Natural killer cell (primary cell): ENCODE data around the gene ZNF358. TPM values are rescaled to one million over a fixed set of nuclear protein-coding genes. Genes with fewer than 3 reads are reported as not detected.
A peak's percentile ranks its signal among the peaks of the same experiment; 100 is the strongest.

Source experiments
- ATAC-seq, 3 donors: fragments of 150-1000 bp in 2 of 3; fragments of 200-7000 bp in 1 of 3; cut with Tn5 transposase; 1 replicate in 1 of 3; 2 replicates in 2 of 3; pipeline ENCODE4 v1.10.0; 2021; ENCODE audit warnings: mild to moderate bottlenecking in 2 of 3, moderate library complexity in 2 of 3
- DNase-seq, 2 donors: peaks; one replicate each; pipeline versions ENCODE4 v3.0.0 to v3.0.0-alpha.2; 2013 to 2021; ENCODE audit warnings: mixed read lengths in 1 of 2
- H3K27ac ChIP-seq: one replicate; pipeline ENCODE4 v1.5.1; 2013; ENCODE audit warnings: mild to moderate bottlenecking, low read length
- H3K27me3 ChIP-seq: one replicate; pipeline ENCODE4 v1.6.1; 2013; ENCODE audit warnings: low read length; ENCODE audit not compliant: control insufficient read depth, insufficient read depth
- H3K36me3 ChIP-seq: one replicate; pipeline ENCODE4 v1.6.1; 2013; ENCODE audit warnings: low read length; ENCODE audit not compliant: control insufficient read depth, insufficient read depth
- H3K4me1 ChIP-seq: one replicate; pipeline ENCODE4 v1.6.1; 2013; ENCODE audit warnings: low read length; ENCODE audit not compliant: control insufficient read depth, insufficient read depth
- H3K4me3 ChIP-seq: one replicate; pipeline ENCODE4 v1.5.1; 2013; ENCODE audit warnings: low read length
- H3K9me3 ChIP-seq: one replicate; pipeline ENCODE4 v1.6.1; 2013; ENCODE audit warnings: low read length; ENCODE audit not compliant: control insufficient read depth, insufficient read depth
- H3K27ac Mint-ChIP-seq, 2 donors: one replicate each; pipeline ENCODE4 v1.8.0; 2022; ENCODE audit warnings: mild to moderate bottlenecking in 2 of 2, mixed read lengths in 2 of 2, moderate library complexity in 1 of 2
- H3K27me3 Mint-ChIP-seq, 2 donors: one replicate each; pipeline ENCODE4 v1.8.0; 2022; ENCODE audit warnings: low read depth in 2 of 2, mixed read lengths in 2 of 2
- H3K36me3 Mint-ChIP-seq: one replicate; pipeline ENCODE4 v1.8.0; 2022; ENCODE audit warnings: mixed read lengths
- H3K4me1 Mint-ChIP-seq, 2 donors: one replicate each; pipeline ENCODE4 v1.8.0; 2022; ENCODE audit warnings: mixed read lengths in 2 of 2
- H3K4me3 Mint-ChIP-seq: one replicate; pipeline ENCODE4 v1.8.0; 2022; ENCODE audit warnings: mild to moderate bottlenecking, moderate library complexity, mixed read lengths
- H3K9me3 Mint-ChIP-seq, 2 donors: one replicate each; pipeline ENCODE4 v1.8.0; 2022; ENCODE audit warnings: mixed read lengths in 2 of 2
- CTCF ChIP-seq: fragments of 200-600 bp; IDR thresholded peaks from one replicate; pipeline ENCODE4 v1.8.0; 2022; ENCODE audit warnings: antibody characterized with exemption
- WGBS: methylation state at CpG from one replicate; pipeline ENCODE4 v1.1.7; 2013; ENCODE audit warnings: missing lambda C conversion rate; ENCODE audit not compliant: insufficient coverage; 5-methylcytosine and 5-hydroxymethylcytosine counted together
- intact Hi-C: fragments of 100-400 bp; cut with micrococcal nuclease; formaldehyde crosslinking; loops from one replicate; pipeline ENCODE4 v1.14.2; 2022
- total RNA-seq, 4 donors: library from RNA; stranded (reverse); fragments of 120-200 nt in 1 of 4; gene quantifications; one replicate each; pipeline versions ENCODE4 v1.2.3 to v1.2.4, GENCODE V29; 2013 to 2022

ZNF358 gene
- total RNA-seq, 3 donors from 2014 or later (not counting 1 experiment from before 2014, with no cell fraction given) = 9.8 to 11.6 (median 10.9) TPM

- Histone ChIP-seq H3K4me3 (no peak overlapping the region), H3K27ac (no peak overlapping the region), H3K4me1 (peaks cover 9% of the 10 kb centered on the region), H3K9me3 (no peaks in the 10 kb centered on the region), H3K27me3 (no peaks in the 10 kb centered on the region), H3K36me3 (peaks cover 12% of the 10 kb centered on the region)
- Mint-ChIP-seq H3K36me3 (no peaks in the 10 kb centered on the region), H3K9me3 (no peaks in the 10 kb centered on the region), H3K4me3 (no peak overlapping the region), H3K4me1 (no peaks in the 10 kb centered on the region), H3K27me3 (no peaks in the 10 kb centered on the region), H3K27ac (peak overlapping the region in 1 of 2 donors; percentile 56)
- WGBS = 87% methylated on average over 6 of the region's 6 CpGs
- no peak for TF ChIP-seq CTCF
- no peak for ATAC-seq
- intact Hi-C loops = no loop called here
- DNase-seq = no peak
Measured at GRCh38 chr19:7475665-7476064, 40.2 kb upstream of the ZNF358 start.

GRCh38 chr19:7476241-7476640, 39.7 kb upstream of the ZNF358 start:
- Mint-ChIP-seq H3K36me3 (no peaks in the 10 kb centered on the region), H3K4me3 (no peak overlapping the region), H3K27me3 (no peaks in the 10 kb centered on the region), H3K4me1 (no peaks in the 10 kb centered on the region), H3K9me3 (no peaks in the 10 kb centered on the region), H3K27ac (peak overlapping the region in 1 of 2 donors; percentile 56)
- peaks cover 7% of the 10 kb centered on the region for H3K36me3 ChIP-seq
- WGBS = 92% methylated on average over 7 of the region's 7 CpGs
- H3K4me1 ChIP-seq = peaks cover 9% of the 10 kb centered on the region
- no peak for TF ChIP-seq CTCF
- H3K4me3 ChIP-seq = no peak overlapping the region
- ATAC-seq = no peak
- no peaks in the 10 kb centered on the region for H3K27me3 ChIP-seq
- H3K27ac ChIP-seq = no peak overlapping the region
- no peaks in the 10 kb centered on the region for H3K9me3 ChIP-seq
- intact Hi-C loops = no loop called here
- no peak for DNase-seq

GRCh38 chr19:7476777-7477494, 39.0 kb upstream of the ZNF358 start:
- Histone ChIP-seq H3K27me3 (no peaks in the 10 kb centered on the region), H3K4me3 (no peak overlapping the region), H3K4me1 (peaks cover 9% of the 10 kb centered on the region), H3K9me3 (no peaks in the 10 kb centered on the region), H3K36me3 (peaks cover under 1% of the 10 kb centered on the region), H3K27ac (no peak overlapping the region)
- peak in 1 of 3 donors; percentile 11 for ATAC-seq
- 91% methylated on average over 35 of the region's 35 CpGs for WGBS
- Mint-ChIP-seq H3K9me3 (no peaks in the 10 kb centered on the region), H3K36me3 (no peaks in the 10 kb centered on the region), H3K27me3 (no peaks in the 10 kb centered on the region), H3K4me3 (no peak overlapping the region), H3K27ac (peak overlapping the region in 1 of 2 donors; percentile 24), H3K4me1 (no peaks in the 10 kb centered on the region)
- DNase-seq = no peak
- no peak for TF ChIP-seq CTCF
- intact Hi-C loops = no loop called here

- H3K4me1 Mint-ChIP-seq = no peaks in the 10 kb centered on the region
- TF ChIP-seq CTCF = no peak
- whole genome bisulfite sequencing = 95% methylated on average over 7 of the region's 10 CpGs
- ATAC-seq (no peak), DNase-seq (no peak)
- Histone ChIP-seq H3K4me3 (no peak overlapping the region), H3K9me3 (no peaks in the 10 kb centered on the region), H3K27ac (no peak overlapping the region), H3K36me3 (no peaks in the 10 kb centered on the region), H3K27me3 (no peaks in the 10 kb centered on the region), H3K4me1 (peaks cover 4% of the 10 kb centered on the region)
- H3K9me3 Mint-ChIP-seq = no peaks in the 10 kb centered on the region
- H3K27me3 Mint-ChIP-seq = no peaks in the 10 kb centered on the region
- H3K27ac Mint-ChIP-seq = no peak overlapping the region
- H3K36me3 Mint-ChIP-seq = no peaks in the 10 kb centered on the region
- H3K4me3 Mint-ChIP-seq = no peak overlapping the region
- intact Hi-C loops = no loop called here
Measured at GRCh38 chr19:7477758-7478157, 38.1 kb upstream of the ZNF358 start.
